Activated CD8-positive, alpha-beta memory T cell treated with anti-CD3 and anti-CD28 coated beads, Interleukin-2, amount 50 U/mL, for 24 hours (primary cell): Measurements from ENCODE around the gene CAV2.
"Not testable (repeated sequence)": the region's sequence is repeated elsewhere in the genome, so short reads cannot be mapped to it uniquely, and the experiment has no call there.

Source experiments
- DNase-seq: peaks from one replicate; pipeline ENCODE4 v3.0.0-alpha.2; 2020; ENCODE audit errors: extremely low read depth

The CAV2 gene

GRCh38 chr7:116499168-116500077 lies at the start of gene CAV2:
Gene CAV2, plus strand, starts transcription at chr7:116499738. Its CDS starts 44 bp downstream, at chr7:116499782.
- DNase-seq, result no peak

- no peak for DNase-seq
Observed at GRCh38 chr7:116449950-116450349, 49.6 kb upstream of the CAV2 start.

GRCh38 chr7:116451957-116452729 lies 47.4 kb upstream of the CAV2 start:
- DNase-seq, result no peak

- no peak for DNase-seq
Observed at GRCh38 chr7:116454377-116454776, 45.2 kb upstream of the CAV2 start.

- no peak for DNase-seq
Observed at GRCh38 chr7:116455009-116455408, 44.5 kb upstream of the CAV2 start.

GRCh38 chr7:116455499-116455898 lies 44.0 kb upstream of the CAV2 start:
- no peak for DNase-seq

- DNase-seq, result no peak
Observed at GRCh38 chr7:116461500-116461899, 38.0 kb upstream of the CAV2 start.

GRCh38 chr7:116463956-116464355 lies 35.6 kb upstream of the CAV2 start:
- DNase-seq, result no peak

- no peak for DNase-seq
Observed at GRCh38 chr7:116464375-116464774, 35.2 kb upstream of the CAV2 start.

GRCh38 chr7:116465125-116465524 lies 34.4 kb upstream of the CAV2 start:
- no peak for DNase-seq

- no peak for DNase-seq
Observed at GRCh38 chr7:116468534-116468933, 31.0 kb upstream of the CAV2 start.

- DNase-seq, result no peak
Observed at GRCh38 chr7:116477625-116478024, 21.9 kb upstream of the CAV2 start.

GRCh38 chr7:116478834-116479233 lies 20.7 kb upstream of the CAV2 start:
- DNase-seq, result no peak

GRCh38 chr7:116483271-116483942 lies 16.1 kb upstream of the CAV2 start:
- no peak for DNase-seq

- not testable (repeated sequence) for DNase-seq
Observed at GRCh38 chr7:116484389-116484788, 15.1 kb upstream of the CAV2 start.

GRCh38 chr7:116487907-116488521 lies 11.5 kb upstream of the CAV2 start:
- no peak for DNase-seq

- DNase-seq, result no peak
Observed at GRCh38 chr7:116490351-116490750, 9.2 kb upstream of the CAV2 start.

GRCh38 chr7:116491887-116492653 lies 7.5 kb upstream of the CAV2 start:
- DNase-seq, result no peak

GRCh38 chr7:116492654-116493109 lies 6.9 kb upstream of the CAV2 start:
- no peak for DNase-seq

- no peak for DNase-seq
Observed at GRCh38 chr7:116493449-116493848, 6.1 kb upstream of the CAV2 start.

GRCh38 chr7:116494472-116494871 lies 5.1 kb upstream of the CAV2 start:
- no peak for DNase-seq
